ENCODE data around the gene NPAS3.

Gene NPAS3

DNA sequence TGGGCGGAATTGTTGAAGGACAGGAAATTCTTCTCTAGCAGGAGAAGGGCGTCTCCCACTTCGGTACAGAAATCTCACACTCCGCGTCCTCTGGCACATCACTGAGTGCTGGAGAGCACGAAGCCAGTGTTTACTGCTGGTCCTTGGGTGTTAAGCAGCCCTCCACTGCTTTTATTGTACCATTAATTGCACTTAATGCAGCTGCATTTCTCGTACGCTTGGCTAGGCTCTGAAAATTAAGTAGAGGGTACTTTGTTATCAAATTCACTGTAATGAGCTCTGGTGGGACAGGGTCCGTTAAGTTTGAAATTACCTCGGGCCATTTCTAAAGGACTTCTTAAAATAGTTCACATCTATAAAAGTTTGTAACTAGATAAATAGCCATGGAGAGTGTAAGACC, 411.2 kb downstream of the NPAS3 start:
- DNase-seq (ENCODE audit: low read depth), result no peak
- no peak overlapping the region for H3K4me3 ChIP-seq (ENCODE audit: low read length)
- TF ChIP-seq, protein P1, sequence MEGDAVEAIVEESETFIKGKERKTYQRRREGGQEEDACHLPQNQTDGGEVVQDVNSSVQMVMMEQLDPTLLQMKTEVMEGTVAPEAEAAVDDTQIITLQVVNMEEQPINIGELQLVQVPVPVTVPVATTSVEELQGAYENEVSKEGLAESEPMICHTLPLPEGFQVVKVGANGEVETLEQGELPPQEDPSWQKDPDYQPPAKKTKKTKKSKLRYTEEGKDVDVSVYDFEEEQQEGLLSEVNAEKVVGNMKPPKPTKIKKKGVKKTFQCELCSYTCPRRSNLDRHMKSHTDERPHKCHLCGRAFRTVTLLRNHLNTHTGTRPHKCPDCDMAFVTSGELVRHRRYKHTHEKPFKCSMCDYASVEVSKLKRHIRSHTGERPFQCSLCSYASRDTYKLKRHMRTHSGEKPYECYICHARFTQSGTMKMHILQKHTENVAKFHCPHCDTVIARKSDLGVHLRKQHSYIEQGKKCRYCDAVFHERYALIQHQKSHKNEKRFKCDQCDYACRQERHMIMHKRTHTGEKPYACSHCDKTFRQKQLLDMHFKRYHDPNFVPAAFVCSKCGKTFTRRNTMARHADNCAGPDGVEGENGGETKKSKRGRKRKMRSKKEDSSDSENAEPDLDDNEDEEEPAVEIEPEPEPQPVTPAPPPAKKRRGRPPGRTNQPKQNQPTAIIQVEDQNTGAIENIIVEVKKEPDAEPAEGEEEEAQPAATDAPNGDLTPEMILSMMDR (conservative IDR thresholded peaks at IDR 0.05; ENCODE audit: low read length), result no peak

DNA sequence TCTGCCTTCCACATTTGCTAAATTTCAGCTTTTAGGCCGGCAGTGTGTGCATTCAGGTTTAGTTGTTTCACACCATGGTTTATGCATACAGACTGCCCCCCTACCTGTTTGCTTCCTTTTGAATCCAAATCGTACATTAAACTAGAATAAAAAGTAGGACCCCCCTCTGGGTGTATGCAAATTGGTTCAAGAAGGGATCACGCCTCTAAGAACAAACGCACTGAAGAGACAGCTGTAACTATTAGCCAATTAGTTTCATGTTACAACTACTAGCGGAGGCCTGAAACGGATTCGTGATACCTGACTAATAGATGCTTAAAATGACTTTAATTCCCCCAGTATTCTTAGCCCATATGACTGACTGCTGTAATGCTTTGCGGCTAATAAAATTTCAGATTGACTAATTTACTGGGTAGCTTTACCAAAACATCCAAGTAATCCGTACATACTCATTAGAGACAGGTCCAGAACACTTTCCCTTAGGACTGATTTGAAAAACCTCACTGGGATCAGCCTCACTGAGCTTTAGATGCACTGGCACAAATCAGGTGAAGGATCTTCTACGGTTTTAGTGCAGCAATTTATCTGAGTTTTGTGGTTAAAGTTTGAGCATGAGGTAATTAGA, 411.8 kb downstream of the NPAS3 start:
- DNase-seq (ENCODE audit: low read depth), result no peak
- H3K4me3 ChIP-seq (ENCODE audit: low read length), result no peak overlapping the region
- TF ChIP-seq, protein P1 (conservative IDR thresholded peaks at IDR 0.05; ENCODE audit: low read length), result no peak

DNA sequence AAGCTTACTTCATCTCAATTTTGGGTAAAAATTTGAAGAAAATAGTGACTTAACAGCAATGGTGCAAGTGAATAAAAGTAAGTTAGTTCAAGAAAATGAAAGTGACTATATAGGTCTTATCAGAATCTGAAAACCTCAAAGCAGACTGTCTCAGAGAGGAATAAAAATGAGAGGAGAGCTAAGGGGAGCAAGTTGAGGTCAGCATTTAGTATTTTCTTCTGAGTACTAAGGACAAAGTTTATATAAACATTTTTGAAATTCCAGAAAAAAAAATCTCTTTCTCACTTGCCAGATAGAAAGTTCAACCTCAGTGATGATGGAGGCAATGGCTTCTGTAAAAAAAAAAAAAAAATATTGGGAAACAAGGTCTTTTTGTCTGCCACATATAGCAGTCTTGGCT, 414.1 kb downstream of the NPAS3 start:
- TF ChIP-seq, protein P1 (conservative IDR thresholded peaks at IDR 0.05; ENCODE audit: low read length), result no peak
- no peak for DNase-seq (ENCODE audit: low read depth)
- no peak overlapping the region for H3K4me3 ChIP-seq (ENCODE audit: low read length)

DNA sequence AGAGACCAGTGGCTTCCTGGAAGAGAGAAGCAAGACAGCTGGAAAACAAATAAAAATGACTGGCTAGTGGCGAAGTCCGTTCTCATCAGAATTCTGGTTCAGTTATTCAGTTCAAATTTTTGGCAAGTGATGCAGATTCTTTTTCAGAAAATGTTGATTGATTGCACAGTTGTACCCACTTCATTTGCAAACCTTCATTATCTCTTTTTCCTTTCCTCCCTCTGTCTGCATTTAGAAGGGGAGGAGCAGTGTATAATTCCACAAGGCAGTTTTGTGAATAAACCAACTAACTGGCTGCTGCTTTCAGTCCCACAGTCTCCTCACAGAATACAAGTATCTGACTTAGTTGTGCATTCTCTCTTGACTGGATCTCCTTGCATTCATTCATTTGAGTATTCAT, 417.5 kb downstream of the NPAS3 start:
- H3K4me3 ChIP-seq (ENCODE audit: low read length), result no peak overlapping the region
- TF ChIP-seq, protein P1 (conservative IDR thresholded peaks at IDR 0.05; ENCODE audit: low read length), result no peak
- no peak for DNase-seq (ENCODE audit: low read depth)

DNA sequence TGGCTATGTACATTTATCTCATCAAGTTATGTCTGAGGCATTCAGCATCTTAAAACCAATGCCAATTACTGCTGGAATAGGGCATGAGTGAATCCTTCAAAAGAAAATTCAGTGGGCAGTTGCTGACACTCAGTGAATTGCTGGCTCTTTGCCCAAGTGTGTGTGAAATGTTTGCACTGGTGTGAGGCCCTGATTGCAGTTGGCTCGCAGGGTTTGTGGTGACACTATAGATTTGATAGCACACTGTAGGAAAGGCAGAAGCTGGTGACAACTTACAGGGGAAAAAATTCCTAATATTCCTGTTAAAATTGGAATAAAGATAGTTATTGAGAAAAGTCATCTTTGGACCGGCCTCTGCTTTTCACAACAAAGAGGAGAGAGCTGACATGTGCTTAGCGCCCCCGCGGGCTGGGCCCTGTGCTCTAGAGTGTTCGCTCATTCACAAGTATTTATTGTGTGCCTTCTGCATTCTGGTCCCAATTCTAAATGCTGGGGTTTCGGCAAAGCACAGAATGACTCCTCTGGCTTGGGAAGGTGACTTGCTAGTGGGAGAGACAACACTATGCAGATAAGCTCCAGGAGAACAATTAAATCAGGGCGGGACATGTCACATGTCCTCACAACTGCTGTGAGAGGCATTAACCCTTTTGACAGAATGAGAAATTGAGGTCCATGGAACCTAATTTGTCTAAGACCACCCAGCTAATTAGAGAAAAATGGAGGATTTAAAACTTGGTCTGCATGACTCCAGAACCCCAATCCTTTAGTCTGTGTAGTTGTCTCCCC, 418.7 kb downstream of the NPAS3 start:
- H3K4me3 ChIP-seq (ENCODE audit: low read length), result no peak overlapping the region
- TF ChIP-seq, protein P1 (conservative IDR thresholded peaks at IDR 0.05; ENCODE audit: low read length), result no peak
- DNase-seq (ENCODE audit: low read depth), result no peak

DNA sequence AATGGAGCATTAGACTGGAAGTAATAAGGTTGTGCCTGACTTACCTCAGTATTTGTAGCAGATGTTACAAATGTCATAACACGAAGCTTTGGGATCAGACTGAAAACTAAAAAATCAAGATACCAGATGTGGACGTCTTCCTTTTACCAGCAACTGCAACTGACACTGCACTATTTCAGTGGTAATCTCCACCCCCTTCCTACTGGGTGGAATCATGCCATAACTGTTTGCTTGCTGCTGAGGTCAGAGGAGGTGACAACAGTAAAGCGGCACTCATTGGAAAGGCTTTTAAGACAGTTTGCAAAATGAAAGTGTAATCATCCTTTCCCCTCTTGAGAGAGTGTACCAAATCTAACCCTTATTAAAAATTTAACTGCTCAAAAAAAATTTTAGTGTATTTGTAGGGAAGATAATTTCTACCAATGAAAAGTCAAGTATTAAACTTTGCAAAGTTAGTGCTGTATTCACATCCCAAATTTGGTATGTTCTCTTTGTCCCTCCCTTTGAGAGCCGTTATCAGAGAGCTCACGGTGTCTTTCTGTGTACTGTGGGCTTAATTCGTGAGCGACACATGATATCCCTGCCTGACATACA, 420.7 kb downstream of the NPAS3 start:
- DNase-seq (ENCODE audit: low read depth), result no peak
- H3K4me3 ChIP-seq (ENCODE audit: low read length), result no peak overlapping the region
- TF ChIP-seq, protein P1 (conservative IDR thresholded peaks at IDR 0.05; ENCODE audit: low read length), result no peak

DNA sequence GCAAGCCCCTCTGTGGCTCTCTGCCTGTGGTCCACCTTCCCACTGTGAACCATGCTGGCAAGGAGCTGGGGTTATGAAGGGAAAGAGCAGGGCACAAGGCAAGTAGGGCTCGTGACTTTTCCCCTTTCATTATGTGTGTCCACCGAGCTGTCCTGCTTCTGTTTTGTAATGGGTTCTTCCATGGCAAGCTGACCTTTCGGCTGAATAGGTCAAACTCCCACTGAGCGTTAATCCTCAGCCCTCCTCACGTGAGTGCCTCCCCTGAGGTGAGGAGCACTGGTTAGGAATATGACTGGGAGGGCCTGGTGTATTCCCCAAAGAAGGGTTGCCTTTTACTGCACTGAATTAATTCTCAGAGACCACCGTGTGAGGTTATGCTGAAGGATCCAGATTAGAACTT, 424.3 kb downstream of the NPAS3 start:
- DNase-seq (ENCODE audit: low read depth), result no peak
- TF ChIP-seq, protein P1 (conservative IDR thresholded peaks at IDR 0.05; ENCODE audit: low read length), result no peak
- no peak overlapping the region for H3K4me3 ChIP-seq (ENCODE audit: low read length)
